PC-3 (cell line): Measurements from ENCODE around the gene SMIM1.

ENCODE experiments used
- EZH2 ChIP-seq: fragments of 300-600 bp; sonication (generic); IDR thresholded peaks from one replicate; pipeline ENCODE4 v1.6.1; 2017; ENCODE audit warnings: antibody characterized with exemption, mild to moderate bottlenecking, low read length; ENCODE audit not compliant: unreplicated experiment
- EZH2phosphoT487 ChIP-seq: fragments of 300-600 bp; sonication (generic); IDR thresholded peaks from 2 replicates; pipeline ENCODE4 v1.6.1; 2018; ENCODE audit warnings: mild to moderate bottlenecking, antibody characterized with exemption, low read length, borderline replicate concordance
- TF ChIP-seq, protein P1 (sequence below): fragments of 300-600 bp; sonication (generic); conservative IDR thresholded peaks from 2 replicates; pipeline ENCODE4 v1.5.1; 2017; ENCODE audit warnings: antibody characterized with exemption, low read depth, mild to moderate bottlenecking, low read length

DNA sequence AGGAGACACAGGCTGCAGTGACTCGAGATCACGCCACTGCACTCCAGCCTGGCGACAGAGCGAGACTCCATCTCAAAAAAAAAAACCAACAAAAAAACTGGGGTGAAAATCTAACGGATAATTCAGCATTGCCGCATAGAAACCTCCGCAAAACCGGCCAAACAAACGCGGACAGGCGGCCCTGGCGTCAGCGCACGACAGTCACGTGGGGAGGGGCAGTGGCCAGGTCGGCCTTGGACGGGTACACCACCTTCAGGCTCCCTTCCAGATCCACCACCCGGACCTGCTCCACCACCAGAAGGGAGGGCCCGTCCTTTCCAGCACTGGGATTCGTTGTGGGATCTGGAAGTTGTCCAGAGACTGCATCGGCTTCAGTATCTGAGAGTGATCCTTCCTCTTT is 8.4 kb downstream of the SMIM1 start:
- TF ChIP-seq, protein P1, sequence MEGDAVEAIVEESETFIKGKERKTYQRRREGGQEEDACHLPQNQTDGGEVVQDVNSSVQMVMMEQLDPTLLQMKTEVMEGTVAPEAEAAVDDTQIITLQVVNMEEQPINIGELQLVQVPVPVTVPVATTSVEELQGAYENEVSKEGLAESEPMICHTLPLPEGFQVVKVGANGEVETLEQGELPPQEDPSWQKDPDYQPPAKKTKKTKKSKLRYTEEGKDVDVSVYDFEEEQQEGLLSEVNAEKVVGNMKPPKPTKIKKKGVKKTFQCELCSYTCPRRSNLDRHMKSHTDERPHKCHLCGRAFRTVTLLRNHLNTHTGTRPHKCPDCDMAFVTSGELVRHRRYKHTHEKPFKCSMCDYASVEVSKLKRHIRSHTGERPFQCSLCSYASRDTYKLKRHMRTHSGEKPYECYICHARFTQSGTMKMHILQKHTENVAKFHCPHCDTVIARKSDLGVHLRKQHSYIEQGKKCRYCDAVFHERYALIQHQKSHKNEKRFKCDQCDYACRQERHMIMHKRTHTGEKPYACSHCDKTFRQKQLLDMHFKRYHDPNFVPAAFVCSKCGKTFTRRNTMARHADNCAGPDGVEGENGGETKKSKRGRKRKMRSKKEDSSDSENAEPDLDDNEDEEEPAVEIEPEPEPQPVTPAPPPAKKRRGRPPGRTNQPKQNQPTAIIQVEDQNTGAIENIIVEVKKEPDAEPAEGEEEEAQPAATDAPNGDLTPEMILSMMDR: no peak
- TF ChIP-seq EZH2phosphoT487 (no peak), EZH2 (no peak)
